ENCODE data around the gene TVP23C. TPM values are rescaled to one million over a fixed set of nuclear protein-coding genes. Genes with fewer than 3 reads are reported as not detected.

TVP23C gene
- total and polyA plus RNA-seq, 8 donors = 2.4 to 74.5 (median 21.0) TPM; not detected in 2

DNA sequence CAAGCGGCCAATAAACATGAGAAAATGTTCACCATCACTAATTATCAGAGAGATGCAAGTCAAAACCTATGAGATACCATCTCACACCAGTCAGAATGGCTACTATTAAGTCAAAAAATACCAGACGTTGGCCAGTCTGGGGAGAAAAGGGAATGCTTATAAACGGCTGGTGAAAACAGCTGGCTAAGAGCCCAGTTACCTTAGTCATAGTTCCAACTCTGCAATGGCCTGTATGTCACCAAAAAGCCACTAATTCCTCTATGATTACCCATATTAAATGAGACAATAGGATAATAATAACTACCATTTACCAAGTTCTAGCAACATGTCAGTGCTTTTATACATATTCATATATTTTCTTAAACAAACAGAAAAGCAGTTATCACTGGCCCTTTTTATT, 52.9 kb downstream of the TVP23C start:
- Histone ChIP-seq H3K4me1 (peaks cover 0 to 27% (median 22%) of the 10 kb centered on the region in 4 donors), H3K27ac (no peak overlapping the region), H3K27me3 (no peaks in the 10 kb centered on the region), H3K36me3 (peaks cover 0 to 18% (median 10%) of the 10 kb centered on the region in 4 donors), H3K4me3 (no peak overlapping the region), H3K9me3 (no peaks in the 10 kb centered on the region)
- TF ChIP-seq EP300 (IDR thresholded peaks at IDR 0.05) (no peak), POLR2A (IDR thresholded peaks at IDR 0.05) (no peak), POLR2AphosphoS5 (IDR thresholded peaks at IDR 0.05) (no peak)
- TF ChIP-seq, protein P1, sequence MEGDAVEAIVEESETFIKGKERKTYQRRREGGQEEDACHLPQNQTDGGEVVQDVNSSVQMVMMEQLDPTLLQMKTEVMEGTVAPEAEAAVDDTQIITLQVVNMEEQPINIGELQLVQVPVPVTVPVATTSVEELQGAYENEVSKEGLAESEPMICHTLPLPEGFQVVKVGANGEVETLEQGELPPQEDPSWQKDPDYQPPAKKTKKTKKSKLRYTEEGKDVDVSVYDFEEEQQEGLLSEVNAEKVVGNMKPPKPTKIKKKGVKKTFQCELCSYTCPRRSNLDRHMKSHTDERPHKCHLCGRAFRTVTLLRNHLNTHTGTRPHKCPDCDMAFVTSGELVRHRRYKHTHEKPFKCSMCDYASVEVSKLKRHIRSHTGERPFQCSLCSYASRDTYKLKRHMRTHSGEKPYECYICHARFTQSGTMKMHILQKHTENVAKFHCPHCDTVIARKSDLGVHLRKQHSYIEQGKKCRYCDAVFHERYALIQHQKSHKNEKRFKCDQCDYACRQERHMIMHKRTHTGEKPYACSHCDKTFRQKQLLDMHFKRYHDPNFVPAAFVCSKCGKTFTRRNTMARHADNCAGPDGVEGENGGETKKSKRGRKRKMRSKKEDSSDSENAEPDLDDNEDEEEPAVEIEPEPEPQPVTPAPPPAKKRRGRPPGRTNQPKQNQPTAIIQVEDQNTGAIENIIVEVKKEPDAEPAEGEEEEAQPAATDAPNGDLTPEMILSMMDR (IDR thresholded peaks at IDR 0.05) = no peak
- WGBS, 5 donors = 53 to 66% (median 59%) methylated on average over 3 of the region's 3 CpGs
- no peak for DNase-seq
- intact Hi-C loops (cut with DNase I; ENCODE audit: low total_unique reads) = no loop called here

DNA sequence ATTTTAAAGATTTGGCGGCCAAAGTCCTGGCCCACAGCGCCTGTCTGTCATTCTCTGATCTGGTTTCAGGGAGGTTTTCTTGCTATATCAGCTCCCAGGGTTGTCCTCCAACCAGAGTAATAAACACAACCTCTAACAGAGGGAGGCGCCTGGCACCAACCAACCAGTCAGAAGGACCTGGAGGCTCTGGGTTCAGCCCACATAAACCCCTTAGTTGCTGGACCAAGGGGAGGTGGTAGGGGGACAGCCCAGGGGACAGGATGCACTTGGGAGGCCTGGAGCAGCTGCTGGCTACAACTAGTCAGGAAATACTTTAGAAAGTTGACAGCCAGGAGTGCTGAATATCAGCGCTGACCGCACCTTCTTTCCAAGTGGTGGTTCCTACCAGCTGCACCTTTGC, 54.2 kb downstream of the TVP23C start:
- no peak for TF ChIP-seq EP300 (IDR thresholded peaks at IDR 0.05)
- TF ChIP-seq, protein P1 (IDR thresholded peaks at IDR 0.05) = no peak
- no peak for TF ChIP-seq POLR2AphosphoS5 (IDR thresholded peaks at IDR 0.05)
- TF ChIP-seq POLR2A (IDR thresholded peaks at IDR 0.05) = no peak
- 90 to 97% (median 91%) methylated on average over 4 to 5 of the region's 5 CpGs for WGBS, 5 donors
- Histone ChIP-seq H3K9me3 (no peaks in the 10 kb centered on the region), H3K27me3 (no peaks in the 10 kb centered on the region), H3K4me3 (no peak overlapping the region), H3K27ac (no peak overlapping the region), H3K4me1 (peaks cover 0 to 24% (median 15%) of the 10 kb centered on the region in 4 donors), H3K36me3 (peaks cover 0 to 15% (median 7%) of the 10 kb centered on the region in 4 donors)
- no peak for DNase-seq
- intact Hi-C loops (cut with DNase I; ENCODE audit: low total_unique reads) = no loop called here

DNA sequence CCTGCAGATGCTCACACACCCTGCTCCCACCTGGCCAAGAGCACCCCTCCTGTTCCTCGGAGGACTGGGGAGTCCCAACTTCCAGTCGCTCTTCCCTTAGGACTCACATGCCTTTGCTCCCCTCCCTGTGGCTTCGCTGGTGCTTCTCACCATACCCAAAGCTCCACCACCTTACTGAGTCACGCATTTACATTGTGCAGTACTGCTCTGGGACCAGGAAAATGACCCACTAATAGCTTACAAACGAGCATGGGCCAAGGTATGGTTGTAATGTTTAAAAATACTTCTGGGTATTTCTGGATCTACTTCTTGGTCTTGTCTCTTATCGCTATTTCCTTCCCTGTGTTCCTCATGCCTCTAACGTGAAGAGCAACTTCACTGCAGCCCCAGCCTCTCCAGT, 54.8 kb downstream of the TVP23C start:
- H3K27me3 ChIP-seq = no peaks in the 10 kb centered on the region
- no peak for TF ChIP-seq EP300 (IDR thresholded peaks at IDR 0.05)
- TF ChIP-seq POLR2A (IDR thresholded peaks at IDR 0.05) = no peak
- TF ChIP-seq POLR2AphosphoS5 (IDR thresholded peaks at IDR 0.05) = no peak
- TF ChIP-seq, protein P1 (IDR thresholded peaks at IDR 0.05) = no peak
- no peak overlapping the region for H3K27ac ChIP-seq
- intact Hi-C loops (cut with DNase I; ENCODE audit: low total_unique reads) = no loop called here
- H3K4me1 ChIP-seq = peaks cover 0 to 18% (median 10%) of the 10 kb centered on the region in 4 donors
- DNase-seq = no peak
- peaks cover 0 to 11% (median 7%) of the 10 kb centered on the region in 4 donors for H3K36me3 ChIP-seq
- H3K4me3 ChIP-seq = no peak overlapping the region
- WGBS, 5 donors = 65 to 84% (median 71%) methylated on average over 7 of the region's 7 CpGs
- no peaks in the 10 kb centered on the region for H3K9me3 ChIP-seq

DNA sequence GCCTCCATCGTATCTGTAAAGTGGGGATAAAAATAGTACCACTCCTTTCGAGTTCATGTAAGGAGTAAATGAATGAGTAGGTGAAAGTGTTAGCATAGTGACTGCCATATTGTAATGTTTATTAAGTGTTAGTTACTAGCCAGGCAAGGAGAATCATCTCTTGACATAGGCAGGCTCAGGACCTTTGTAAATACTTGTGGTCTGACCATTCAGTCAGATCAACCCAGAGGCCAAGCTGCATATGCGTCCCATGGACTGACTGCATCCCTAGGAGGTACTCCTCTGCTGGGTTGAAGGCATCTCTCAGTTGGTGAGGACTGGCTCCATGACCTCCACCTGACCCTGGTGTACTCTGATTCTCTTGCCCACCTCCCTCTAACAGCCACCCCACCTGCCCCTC, 55.4 kb downstream of the TVP23C start:
- peaks cover 0 to 10% (median 7%) of the 10 kb centered on the region in 4 donors for H3K36me3 ChIP-seq
- peaks cover 0 to 19% (median 6%) of the 10 kb centered on the region in 4 donors for H3K4me1 ChIP-seq
- TF ChIP-seq POLR2A (IDR thresholded peaks at IDR 0.05) (no peak), EP300 (IDR thresholded peaks at IDR 0.05) (no peak), POLR2AphosphoS5 (IDR thresholded peaks at IDR 0.05) (no peak)
- TF ChIP-seq, protein P1 (IDR thresholded peaks at IDR 0.05) = no peak
- no peak overlapping the region for H3K27ac ChIP-seq
- WGBS, 5 donors = 89 to 97% (median 91%) methylated on average over 3 of the region's 3 CpGs
- no peaks in the 10 kb centered on the region for H3K9me3 ChIP-seq
- H3K27me3 ChIP-seq = no peaks in the 10 kb centered on the region
- DNase-seq = no peak
- no peak overlapping the region for H3K4me3 ChIP-seq
- intact Hi-C loops (cut with DNase I; ENCODE audit: low total_unique reads) = no loop called here

All from stomach (tissue), 9 donors.